Activated CD8-positive, alpha-beta memory T cell treated with anti-CD3 and anti-CD28 coated beads, Interleukin-2, amount 50 U/mL, for 1 hour (primary cell): ENCODE measurements around the gene KRTAP10-4.
"Not testable (repeated sequence)": the region's sequence is repeated elsewhere in the genome, so short reads cannot be mapped to it uniquely, and the experiment has no call there.

Experiments
- DNase-seq: peaks from one replicate; pipeline ENCODE4 v3.0.0-alpha.2; 2020; ENCODE audit errors: extremely low read depth

The KRTAP10-4 gene, protein sequence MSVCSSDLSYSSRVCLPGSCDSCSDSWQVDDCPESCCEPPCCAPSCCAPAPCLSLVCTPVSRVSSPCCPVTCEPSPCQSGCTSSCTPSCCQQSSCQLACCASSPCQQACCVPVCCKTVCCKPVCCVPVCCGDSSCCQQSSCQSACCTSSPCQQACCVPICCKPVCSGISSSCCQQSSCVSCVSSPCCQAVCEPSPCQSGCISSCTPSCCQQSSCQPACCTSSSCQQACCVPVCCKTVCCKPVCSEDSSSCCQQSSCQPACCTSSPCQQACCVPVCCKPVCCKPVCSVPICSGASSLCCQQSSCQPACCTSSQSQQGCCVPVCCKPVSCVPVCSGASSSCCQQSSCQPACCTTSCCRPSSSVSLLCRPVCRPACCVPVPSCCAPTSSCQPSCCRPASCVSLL

DNA sequence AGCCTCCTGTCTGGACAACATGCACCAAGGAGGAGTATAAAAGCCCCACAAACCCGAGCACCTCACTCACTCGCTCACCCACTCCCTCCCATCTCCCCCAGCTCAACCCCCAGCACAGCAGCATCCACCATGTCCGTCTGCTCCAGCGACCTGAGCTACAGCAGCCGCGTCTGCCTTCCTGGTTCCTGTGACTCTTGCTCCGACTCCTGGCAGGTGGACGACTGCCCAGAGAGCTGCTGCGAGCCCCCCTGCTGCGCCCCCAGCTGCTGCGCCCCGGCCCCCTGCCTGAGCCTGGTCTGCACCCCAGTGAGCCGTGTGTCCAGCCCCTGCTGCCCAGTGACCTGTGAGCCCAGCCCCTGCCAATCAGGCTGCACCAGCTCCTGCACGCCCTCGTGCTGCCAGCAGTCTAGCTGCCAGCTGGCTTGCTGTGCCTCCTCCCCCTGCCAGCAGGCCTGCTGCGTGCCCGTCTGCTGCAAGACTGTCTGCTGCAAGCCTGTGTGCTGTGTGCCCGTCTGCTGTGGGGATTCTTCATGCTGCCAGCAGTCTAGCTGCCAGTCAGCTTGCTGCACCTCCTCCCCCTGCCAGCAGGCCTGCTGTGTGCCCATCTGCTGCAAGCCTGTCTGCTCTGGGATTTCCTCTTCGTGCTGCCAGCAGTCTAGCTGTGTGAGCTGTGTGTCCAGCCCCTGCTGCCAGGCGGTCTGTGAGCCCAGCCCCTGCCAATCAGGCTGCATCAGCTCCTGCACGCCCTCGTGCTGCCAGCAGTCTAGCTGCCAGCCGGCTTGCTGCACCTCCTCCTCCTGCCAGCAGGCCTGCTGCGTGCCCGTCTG lies at the start of gene KRTAP10-4:
Gene KRTAP10-4, plus strand, starts transcription at position 100 of the 827 bp plus-strand sequence. Its CDS starts 30 bp downstream, at position 130.
- not testable (repeated sequence) for DNase-seq

DNA sequence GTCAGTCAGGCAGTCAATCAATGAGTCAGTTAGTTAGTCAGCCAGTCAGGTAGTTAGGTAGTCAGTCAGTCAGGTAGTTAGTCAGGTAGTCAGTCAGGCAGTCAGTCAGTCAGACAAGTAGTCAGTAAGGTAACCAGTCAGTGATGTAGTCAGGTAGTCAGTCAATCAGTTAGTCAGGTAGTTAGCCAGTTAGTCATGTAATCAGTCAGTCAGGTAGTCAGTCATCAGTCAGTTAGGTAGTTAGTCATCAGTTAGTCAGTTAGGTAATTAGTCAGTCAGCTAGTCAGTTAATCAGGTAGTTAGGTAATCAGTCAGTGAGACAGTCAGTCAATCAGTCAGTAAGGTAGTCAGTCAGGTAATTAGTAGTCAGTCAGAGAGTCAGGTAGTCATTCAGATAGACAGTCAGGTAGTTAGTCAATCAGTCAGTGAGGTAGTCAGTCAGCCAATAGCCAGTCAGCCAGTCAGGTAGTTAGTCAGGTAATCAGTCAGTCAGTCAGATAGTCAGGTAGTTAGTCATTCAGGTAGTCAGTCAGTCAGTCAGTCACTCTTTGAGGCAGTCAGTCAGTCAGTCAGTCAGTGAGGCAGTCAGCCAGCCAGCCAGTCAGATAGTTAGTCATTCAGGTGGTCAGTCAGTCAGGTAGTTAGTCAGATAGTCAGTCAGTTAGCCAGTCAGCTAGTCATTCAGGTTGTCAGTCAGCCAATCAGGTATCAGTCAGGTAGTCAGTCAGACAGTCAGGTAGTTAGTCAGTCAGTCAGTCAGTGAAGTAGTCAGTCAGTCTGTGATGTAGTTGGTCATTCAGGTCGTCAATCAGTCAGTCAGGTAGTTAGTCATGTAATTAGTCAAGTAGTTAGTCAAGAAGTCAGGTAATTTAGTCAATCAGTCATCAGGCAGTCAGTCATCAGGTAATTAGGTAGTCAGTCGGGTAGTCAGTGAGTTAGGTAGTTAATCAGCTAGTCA lies 48.8 kb upstream of the KRTAP10-4 start:
- DNase-seq: no peak

DNA sequence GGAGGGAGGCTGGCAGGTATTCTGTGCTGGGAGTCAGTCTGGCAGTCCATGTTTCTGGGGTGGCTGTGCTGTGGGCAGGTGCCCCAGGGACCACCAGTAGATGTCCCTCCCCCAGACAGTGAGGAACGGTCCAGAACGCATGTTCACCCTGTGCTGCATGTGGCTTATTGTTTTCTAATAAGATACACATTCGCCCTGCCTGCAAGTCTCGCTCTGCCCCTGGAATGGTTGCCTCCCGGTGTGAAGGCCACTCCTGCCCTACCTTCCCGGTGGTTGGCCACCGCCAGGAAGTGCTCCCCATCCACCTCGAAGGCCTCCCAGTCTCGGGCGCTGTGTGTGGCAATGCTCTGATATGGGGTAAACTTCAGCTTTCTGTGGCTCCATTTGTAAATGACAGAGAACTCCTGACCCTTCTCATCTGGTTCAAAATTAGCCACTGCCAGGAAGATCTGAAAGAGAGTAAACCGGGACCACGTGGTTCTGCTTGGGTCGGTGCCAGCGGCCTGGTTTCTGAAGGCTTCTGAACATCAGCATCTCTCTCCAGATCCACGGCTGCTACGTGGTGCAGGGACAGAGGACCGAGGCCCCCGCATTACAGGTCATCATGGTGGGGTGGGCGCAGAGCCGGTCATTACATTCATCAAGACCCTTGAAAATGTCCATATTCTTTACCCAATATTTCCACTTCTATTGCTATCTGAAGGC lies 48.0 kb upstream of the KRTAP10-4 start:
- no peak for DNase-seq

DNA sequence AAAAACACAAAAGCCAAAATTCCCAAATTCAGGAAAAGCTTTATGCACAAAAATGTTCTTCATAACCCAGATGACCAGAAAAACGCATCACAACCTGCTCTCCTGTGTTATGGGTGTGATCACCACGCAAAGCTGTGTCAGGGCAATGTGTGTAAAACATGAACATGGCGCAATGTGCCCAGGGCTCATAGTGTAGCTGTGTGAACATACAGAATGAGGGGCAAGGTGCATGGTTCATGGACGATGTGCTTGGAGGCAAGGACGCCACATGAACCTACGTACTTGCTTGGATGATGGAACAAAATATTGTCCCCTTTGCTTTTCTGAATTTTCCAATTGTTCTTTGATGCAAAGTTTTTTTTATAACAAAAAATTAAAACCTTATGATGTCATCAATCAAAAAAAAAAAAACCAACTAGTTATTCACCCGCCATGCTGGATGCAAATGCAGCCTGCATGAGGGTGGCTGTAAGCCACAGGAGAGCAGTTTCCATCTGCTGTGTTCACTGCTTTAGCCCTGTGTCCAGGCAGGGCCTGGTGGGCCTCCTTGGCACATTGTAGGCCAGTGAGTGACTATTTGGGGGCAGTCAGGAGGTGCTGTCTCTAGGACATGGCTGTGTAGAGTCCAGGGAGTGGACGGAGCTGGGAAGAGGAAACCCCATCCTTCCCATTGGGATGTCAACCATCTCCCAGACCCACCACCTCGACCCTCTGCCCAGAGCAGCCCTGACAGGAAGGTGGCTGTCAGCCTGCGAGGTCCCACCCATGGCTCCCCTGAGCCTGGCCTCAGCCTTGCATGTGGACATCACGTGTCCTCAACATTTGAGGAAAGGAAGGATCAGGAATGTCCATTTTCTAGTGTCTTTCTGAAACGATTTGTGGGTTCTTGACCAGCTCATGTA lies 47.2 kb upstream of the KRTAP10-4 start:
- no peak for DNase-seq

DNA sequence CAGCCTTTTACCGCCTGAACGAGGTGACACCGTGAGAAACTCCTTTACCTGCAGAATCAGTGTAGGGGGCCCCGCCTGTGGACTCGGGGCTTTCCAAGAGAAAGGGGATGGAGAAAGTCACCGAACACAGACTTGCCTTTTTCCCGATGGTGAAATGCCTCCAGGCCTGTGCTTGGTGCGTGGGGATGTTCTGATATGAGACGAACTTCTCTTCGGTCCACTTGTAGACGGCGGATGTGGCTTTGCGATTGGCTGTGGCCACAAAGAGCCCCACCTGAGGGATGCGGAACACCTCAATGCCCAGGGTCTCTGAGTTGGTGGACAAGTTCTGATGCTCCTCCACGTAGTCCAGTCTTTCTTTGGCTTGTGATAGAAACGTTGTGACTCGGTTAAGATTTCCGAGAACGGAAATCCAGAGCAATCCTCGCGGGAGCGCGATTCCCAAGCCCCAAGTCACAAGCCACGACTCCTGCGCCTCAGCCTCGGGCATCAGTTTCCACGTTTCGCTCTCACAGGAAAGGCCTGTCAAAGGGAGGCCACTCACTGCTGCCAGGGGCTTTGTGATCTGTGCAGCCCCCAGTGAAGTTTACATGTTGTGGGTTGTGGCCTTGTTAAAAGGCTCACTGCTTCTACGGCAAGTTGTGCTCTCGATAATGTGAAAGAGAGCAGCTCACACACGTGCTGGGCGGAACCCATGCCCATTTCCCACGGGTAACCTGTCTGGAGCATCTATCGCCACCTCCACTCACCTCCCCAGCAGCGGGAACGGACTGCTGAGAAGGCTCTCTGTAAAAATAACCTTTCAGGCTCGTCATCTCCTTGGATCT lies 46.2 kb upstream of the KRTAP10-4 start:
- DNase-seq: no peak

DNA sequence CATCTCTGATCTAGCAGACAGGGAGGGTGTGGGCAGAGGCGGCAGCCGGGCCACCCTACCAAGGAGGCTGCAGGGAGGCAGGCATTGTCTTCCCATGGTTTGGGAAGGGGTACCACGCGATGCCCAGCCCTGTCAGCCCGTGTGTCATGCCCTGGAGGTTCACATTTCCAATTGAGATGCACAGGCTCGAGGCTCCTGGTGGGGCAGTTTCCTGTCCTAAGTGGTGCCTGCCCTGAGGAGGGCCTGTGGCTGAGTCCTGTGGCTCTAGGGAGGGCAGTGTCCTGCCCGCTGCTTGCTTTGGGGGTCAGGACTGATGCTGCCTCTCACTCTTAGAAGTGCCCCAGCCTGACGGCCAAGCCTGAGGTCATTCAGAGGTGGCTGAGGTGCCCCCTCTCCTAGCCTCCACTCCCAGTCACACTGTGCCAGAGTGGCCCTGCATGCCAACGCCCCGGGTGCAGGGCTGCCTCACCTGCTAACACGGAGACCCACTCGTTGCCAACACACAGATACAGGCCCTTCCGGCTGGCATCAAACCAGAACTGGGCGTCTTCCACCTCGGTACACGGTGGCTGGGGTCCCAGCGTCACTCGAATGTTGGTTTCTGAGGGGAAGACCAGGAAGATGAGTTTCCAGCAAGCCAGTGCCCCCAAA lies 45.4 kb upstream of the KRTAP10-4 start:
- DNase-seq: no peak

DNA sequence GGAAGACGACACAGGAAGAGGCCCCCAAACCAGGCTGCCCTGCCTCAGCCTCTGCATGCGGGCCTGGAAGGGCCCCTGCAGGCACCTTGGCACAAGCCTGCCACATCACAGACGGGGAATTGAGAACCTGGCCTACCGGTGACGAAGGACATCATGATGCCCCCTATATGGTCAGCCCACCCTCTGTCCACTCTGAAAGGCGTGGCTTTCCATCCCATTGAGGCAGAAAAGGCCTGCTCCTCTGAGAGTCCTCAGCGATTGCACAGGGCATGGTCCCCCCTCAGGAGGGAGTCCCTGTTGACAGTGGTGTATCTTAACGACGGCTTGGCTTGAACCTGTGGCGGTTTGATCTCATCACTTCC lies 44.9 kb upstream of the KRTAP10-4 start:
- no peak for DNase-seq

DNA sequence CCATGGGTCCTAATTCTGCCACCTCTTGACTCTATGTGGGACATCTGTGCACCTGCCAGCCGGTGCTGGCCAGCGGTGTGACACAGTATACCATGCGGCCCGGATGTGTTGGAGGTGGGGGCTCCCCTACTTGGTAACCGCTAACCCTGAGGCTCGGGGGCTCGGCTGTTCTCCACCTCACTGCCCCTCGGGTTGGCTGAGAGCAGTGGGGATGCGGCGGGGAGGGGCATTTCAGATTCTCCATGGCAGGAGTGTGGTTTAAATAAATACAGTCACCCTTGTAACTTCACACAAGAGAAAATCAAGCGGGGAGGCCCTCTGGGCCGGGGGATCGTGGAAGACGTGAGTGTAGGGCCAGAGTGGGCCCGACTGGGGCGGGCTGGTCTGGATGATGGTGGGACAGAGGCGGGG lies 44.5 kb upstream of the KRTAP10-4 start:
- no peak for DNase-seq

DNA sequence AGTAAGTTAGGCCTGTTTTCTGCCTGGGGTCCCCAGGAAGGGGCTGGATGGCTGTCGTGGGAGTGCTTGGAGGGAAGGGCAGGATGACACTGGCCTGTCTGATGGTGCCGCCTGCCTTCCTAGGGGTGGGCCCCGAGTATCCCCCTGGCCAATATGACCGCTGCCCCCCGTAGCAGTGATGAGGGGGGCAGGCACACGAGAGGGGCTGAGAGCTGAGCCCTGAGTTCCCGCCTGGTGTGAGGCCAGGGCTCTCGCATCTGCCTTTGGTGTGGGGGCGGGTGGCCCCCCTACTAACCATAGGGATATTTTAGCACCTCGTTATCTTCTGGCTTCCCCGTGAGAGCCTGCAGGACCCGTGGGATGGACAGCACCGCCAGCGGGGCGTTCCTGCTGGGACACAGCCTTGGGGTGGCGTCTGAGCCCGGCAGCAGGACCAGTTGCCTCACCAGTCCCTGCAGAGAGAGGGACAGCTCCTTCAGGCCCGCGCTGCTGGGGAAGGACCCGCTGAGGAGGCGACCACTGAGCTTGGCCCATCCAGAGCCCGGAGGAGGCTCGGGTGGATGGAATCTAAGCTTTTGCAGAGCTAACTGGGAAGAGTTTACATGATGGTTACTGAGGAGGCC lies 43.9 kb upstream of the KRTAP10-4 start:
- no peak for DNase-seq

DNA sequence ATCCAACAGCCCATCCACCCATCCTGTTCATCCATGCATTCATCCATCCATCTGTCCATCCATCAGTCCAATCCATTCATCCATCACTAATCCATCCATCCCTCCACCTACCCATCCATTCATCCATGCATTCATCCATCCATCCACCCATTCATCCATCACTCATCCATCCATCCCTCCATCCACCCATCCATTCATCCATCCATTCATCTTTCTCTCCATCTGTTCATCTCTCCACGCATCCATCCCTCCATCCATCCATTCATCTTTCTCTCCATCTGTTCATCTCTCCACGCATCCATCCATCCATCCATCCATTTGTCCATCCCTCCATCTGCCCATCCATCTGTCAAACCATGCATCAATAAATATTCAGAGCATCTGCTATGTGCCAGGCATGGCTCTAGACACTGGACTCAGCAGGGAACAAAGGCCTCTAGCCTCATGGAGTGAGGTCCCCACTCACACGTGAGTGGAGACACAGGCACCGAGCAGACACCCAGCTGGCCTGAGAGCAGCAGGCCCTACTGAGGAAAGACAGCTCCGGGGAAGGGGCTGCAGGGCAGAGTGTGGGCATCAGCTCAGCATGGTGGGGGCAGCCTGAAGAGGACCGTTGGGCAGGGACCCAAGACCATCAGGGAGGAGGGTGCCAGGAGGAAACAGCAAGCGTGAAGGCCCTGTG lies 43.2 kb upstream of the KRTAP10-4 start:
- DNase-seq: no peak

DNA sequence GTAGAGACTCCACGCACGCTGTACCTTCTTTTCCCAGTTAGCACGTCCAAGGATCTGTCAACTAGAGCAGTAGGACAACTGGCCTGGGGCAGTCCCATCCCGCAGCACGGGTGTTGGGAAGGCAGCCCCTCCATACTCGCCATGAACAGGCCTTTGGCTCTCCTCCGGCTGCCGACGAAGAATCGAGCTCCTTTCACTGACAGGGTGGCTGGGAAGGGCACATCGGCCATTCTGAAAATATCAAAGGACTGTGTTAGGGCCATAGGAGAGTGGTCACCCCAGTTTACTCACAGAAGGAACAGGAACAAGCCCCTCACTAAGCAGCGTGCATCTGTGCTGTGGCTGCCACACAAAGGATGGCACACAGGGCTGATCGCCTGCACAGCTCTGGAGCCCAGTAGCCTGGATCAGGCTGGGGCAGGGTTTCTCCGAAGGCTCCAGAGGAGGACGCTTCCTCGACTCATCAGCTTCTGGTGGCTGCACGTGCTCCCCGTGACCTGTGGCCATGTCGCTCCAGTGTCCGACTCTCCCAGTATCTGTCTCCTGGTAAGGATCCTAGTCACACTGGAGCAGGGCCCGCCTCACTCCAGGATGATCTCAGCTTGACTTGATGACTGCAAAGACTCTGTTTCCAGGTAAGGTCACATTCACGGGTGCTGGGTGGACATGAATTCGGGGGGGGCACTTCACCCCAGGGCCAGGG lies 42.5 kb upstream of the KRTAP10-4 start:
- DNase-seq: no peak

DNA sequence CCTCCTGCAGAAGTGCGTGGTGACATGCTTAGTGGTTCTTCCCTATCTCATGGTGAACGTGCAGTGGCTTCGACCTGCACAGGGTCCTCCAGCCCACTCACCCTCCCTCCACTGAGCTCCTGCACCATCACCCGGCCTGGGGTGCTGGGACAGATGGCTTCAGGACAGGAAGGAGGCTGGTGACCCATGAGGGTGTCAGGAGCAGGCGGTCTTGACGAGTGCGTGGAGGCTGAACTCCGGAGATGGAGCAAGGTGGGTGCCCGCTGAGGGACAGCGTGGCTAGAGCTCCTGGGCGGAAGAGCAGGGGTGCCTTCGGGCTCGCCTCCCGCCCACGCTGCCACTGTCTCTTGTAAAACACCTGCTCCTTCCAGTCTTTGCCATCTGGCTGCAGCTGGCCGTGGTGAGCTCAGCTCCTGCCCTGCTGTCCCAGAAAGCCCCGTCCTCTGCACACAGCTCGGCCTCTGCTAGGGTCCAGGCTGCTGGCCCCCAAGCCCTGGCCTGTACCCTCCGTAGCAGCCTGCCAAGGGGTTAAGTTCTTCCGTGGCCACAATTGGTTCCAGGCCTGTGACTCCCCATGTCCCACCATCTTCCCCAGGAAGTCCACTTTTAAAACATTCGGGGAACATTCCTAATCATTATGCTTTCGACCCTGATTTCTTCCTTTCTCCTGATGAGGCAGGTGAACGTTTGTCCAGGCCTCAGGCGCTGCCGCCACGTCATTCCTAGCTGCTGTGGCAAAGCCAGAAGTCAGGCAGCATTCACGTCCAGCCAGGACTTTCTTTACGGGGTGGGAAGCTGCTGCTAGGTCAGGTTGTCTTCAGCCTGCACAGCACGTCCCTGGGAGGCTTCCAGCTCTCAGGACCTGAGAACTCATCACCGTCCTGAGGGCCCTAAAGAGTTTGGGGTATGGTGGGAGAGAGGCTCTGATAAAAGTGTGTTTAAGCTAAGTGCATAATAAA lies 41.6 kb upstream of the KRTAP10-4 start:
- DNase-seq: no peak

DNA sequence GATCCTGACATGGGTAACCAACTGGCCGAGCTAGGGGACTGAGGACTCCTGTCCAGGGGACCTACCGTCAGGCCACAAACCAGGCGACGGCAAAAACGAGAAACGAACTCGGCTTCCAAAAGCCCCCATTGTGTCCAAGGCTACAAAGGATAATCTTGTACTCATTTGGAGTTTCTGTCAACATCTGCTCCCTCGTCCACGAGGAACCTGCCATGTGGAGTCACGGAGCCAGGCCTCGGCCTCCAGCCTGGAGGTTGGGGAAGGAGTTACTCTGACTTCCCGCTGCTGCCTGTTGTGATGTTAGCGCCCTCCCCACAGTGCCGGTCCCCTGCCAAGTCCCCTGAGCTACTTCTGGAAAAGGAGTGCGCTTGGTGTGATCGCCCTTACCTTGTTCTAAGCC lies 40.8 kb upstream of the KRTAP10-4 start:
- DNase-seq: no peak

DNA sequence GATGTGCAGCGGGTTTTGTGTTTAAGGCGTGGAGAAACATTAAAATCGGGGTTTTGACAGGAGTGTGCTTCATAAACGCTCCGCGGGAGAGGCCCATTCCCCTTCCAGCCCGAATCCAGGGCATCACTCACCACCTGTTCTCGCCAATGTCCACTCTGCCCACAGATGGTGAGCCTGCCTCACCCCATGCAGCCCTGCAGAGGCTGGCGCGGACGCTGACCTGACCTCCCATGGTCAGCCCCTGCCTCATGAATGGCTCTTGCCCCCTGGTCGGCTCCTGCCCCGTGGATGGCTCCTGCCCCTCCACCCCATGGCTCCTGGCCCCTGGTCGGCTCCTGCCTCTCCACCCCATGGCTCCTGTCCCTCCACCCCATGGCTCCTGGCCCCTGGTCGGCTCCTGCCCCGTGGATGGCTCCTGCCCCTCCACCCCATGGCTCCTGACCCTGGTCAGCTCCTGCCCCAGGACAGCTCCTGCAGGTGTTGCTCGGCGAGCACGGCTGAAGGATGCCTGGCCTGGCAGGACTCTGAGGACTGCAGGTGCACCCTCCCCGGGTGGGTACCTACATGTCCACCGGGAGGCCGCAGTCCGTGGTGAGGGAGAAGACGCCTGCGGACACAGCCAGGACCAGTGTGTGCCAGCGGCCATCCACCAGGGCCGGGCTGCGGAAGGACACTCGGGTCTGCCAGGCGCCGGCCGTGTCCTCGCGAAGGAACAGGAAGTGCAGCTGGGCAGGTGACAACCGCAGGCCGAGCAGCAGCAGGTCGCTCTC lies 40.2 kb upstream of the KRTAP10-4 start:
- no peak for DNase-seq
